ENCODE results near the gene COL27A1.

- no peak for TF ChIP-seq ZNF274 (IDR thresholded peaks at IDR 0.05; ENCODE audit: low read depth, low read length)
- no peak for TF ChIP-seq SUZ12 (IDR thresholded peaks at IDR 0.05; ENCODE audit: extremely low read depth, insufficient read depth, insufficient read length)
- no peak for TF ChIP-seq YY1 (IDR thresholded peaks at IDR 0.05; ENCODE audit: insufficient read depth, insufficient read length)
Observed at GRCh38 chr9:114261026-114261425, 105.7 kb downstream of the COL27A1 start.

Data from NT2/D1 (cell line).